Vagina (tissue), 2 donors: ENCODE measurements around the gene MAP1LC3B.

Experiments
- POLR2A ChIP-seq, 2 donors: fragments of 450-650 bp; IDR thresholded peaks; one replicate each; pipeline ENCODE4 v1.6.1; 2017; ENCODE audit warnings: antibody characterized with exemption in 2 of 2, mild to moderate bottlenecking in 2 of 2, moderate library complexity in 2 of 2
- POLR2AphosphoS5 ChIP-seq, 2 donors: sonication (generic); formaldehyde crosslinking; IDR thresholded peaks; one replicate each; pipeline ENCODE4 v1.9.0; 2017; ENCODE audit warnings: antibody characterized with exemption in 2 of 2, mild to moderate bottlenecking in 2 of 2, low read depth in 1 of 2; ENCODE audit not compliant: insufficient read depth in 1 of 2
- TF ChIP-seq, protein P1 (sequence below), 3 experiments: fragments of 450-650 bp in 2 of 3; fragments of 200-600 bp in 1 of 3; sonication (generic) in 1 of 3; IDR thresholded peaks; one replicate each; pipeline ENCODE4 v1.5.1; 2017 to 2019; ENCODE audit warnings: antibody characterized with exemption in 3 of 3, mild to moderate bottlenecking in 2 of 3, moderate library complexity in 2 of 3

GRCh38 chr16:87434146-87434667 lies 42.1 kb downstream of the MAP1LC3B start:
- TF ChIP-seq, protein P1, sequence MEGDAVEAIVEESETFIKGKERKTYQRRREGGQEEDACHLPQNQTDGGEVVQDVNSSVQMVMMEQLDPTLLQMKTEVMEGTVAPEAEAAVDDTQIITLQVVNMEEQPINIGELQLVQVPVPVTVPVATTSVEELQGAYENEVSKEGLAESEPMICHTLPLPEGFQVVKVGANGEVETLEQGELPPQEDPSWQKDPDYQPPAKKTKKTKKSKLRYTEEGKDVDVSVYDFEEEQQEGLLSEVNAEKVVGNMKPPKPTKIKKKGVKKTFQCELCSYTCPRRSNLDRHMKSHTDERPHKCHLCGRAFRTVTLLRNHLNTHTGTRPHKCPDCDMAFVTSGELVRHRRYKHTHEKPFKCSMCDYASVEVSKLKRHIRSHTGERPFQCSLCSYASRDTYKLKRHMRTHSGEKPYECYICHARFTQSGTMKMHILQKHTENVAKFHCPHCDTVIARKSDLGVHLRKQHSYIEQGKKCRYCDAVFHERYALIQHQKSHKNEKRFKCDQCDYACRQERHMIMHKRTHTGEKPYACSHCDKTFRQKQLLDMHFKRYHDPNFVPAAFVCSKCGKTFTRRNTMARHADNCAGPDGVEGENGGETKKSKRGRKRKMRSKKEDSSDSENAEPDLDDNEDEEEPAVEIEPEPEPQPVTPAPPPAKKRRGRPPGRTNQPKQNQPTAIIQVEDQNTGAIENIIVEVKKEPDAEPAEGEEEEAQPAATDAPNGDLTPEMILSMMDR (IDR thresholded peaks at IDR 0.05): no peak
- TF ChIP-seq POLR2AphosphoS5 (IDR thresholded peaks at IDR 0.05; ENCODE audit: insufficient read depth in 1 of 2, low read depth in 1 of 2) (no peak), POLR2A (IDR thresholded peaks at IDR 0.05) (no peak)
